NT2/D1 (cell line): Measurements from ENCODE around the gene COMMD7.

Source experiments
- SUZ12 ChIP-seq: IDR thresholded peaks from 2 replicates; pipeline ENCODE4 v1.6.1; 2011; ENCODE audit not compliant: insufficient read length, insufficient read depth; ENCODE audit errors: extremely low read depth
- YY1 ChIP-seq: IDR thresholded peaks from 2 replicates; pipeline ENCODE4 v1.6.1; 2011; ENCODE audit not compliant: insufficient read length, insufficient read depth
- ZNF274 ChIP-seq: IDR thresholded peaks from 2 replicates; pipeline ENCODE4 v1.6.1; 2011; ENCODE audit warnings: mild to moderate bottlenecking, low read depth, low read length

DNA sequence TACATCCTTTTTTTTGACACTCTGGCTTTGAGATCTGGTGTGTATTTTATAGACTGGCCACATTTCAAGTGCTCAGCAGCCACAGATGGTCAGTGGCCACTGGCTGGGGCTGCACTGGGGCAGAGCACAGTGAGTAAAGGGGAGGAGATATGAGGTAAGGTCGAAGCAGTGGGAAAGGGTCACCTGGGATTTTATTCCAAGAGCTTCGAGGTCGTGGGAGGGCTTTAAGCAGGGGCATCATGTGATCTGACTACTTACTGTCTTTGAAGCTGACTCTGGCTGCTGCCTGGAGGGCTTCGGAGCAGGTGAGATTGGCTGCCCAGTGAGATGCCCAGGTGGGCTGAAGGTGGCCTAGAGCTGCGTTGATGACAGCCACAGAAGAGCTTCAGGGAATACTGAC lies 76.2 kb downstream of the COMMD7 start:
- no peak for TF ChIP-seq SUZ12
- no peak for TF ChIP-seq ZNF274
- TF ChIP-seq YY1 = no peak
